Measurements from ENCODE around the gene GAL.

GAL gene

GRCh38 chr11:68655406-68655805, 28.9 kb upstream of the GAL start:
- TF ChIP-seq CTCF (IDR thresholded peaks at IDR 0.05; ENCODE audit: insufficient read depth, missing control alignments): no peak
- FAIRE-seq (no peak), DNase-seq (ENCODE audit: insufficient read length, low spot score) (no peak)

- no peak for FAIRE-seq
Observed at GRCh38 chr11:68655806-68656205, 28.5 kb upstream of the GAL start.

GRCh38 chr11:68657021-68657780, 27.1 kb upstream of the GAL start:
- no peak for TF ChIP-seq CTCF (IDR thresholded peaks at IDR 0.05; ENCODE audit: insufficient read depth, missing control alignments)
- no peak for FAIRE-seq
- no peak for DNase-seq (ENCODE audit: insufficient read length, low spot score)

More at GRCh38 chr11:68655806-68656205, 28.5 kb upstream of the GAL start:
- DNase-seq (ENCODE audit: insufficient read length, low spot score): no peak
- TF ChIP-seq CTCF (IDR thresholded peaks at IDR 0.05; ENCODE audit: insufficient read depth, missing control alignments): no peak

GRCh38 chr11:68658097-68658496, 26.2 kb upstream of the GAL start:
- no peak for DNase-seq (ENCODE audit: insufficient read length, low spot score)
- no peak for FAIRE-seq
- no peak for TF ChIP-seq CTCF (IDR thresholded peaks at IDR 0.05; ENCODE audit: insufficient read depth, missing control alignments)

GRCh38 chr11:68658661-68659060, 25.7 kb upstream of the GAL start:
- FAIRE-seq (no peak), DNase-seq (ENCODE audit: insufficient read length, low spot score) (no peak)
- TF ChIP-seq CTCF (IDR thresholded peaks at IDR 0.05; ENCODE audit: insufficient read depth, missing control alignments): no peak

- TF ChIP-seq CTCF (IDR thresholded peaks at IDR 0.05; ENCODE audit: insufficient read depth, missing control alignments): no peak
- DNase-seq (ENCODE audit: insufficient read length, low spot score) (no peak), FAIRE-seq (no peak)
Observed at GRCh38 chr11:68659158-68659921, 25.0 kb upstream of the GAL start.

All from D721Med (cell line).